Gastrocnemius medialis (tissue), 4 donors: ENCODE results near the gene MRTFA. TPM values are rescaled to one million over a fixed set of nuclear protein-coding genes. Genes with fewer than 3 reads are reported as not detected.

Experiments used
- ATAC-seq, 2 donors: fragments of 150-250 bp; one replicate each; pipeline ENCODE4 v1.9.1; 2016
- DNase-seq, 2 donors: peaks; one replicate each; pipeline ENCODE4 v3.0.0-alpha.2; 2019
- H3K27ac ChIP-seq, 4 donors: fragments of 200-600 bp; sonication (generic); 1 replicate in 1 of 4; 2 replicates in 3 of 4; pipeline ENCODE4 v1.5.1; 2016 to 2018; ENCODE audit warnings: mild to moderate bottlenecking in 2 of 4, moderate library complexity in 1 of 4
- H3K27me3 ChIP-seq, 3 donors: fragments of 200-600 bp; sonication (generic) in 2 of 3; 1 replicate in 1 of 3; 2 replicates in 2 of 3; pipeline versions ENCODE4 v1.5.1 to v1.6.0; 2016 to 2019; ENCODE audit warnings: mild to moderate bottlenecking in 1 of 3, moderate library complexity in 1 of 3
- H3K36me3 ChIP-seq, 2 donors: fragments of 200-600 bp; sonication (generic) in 1 of 2; one replicate each; pipeline ENCODE4 v1.5.1; 2017 to 2018
- H3K4me1 ChIP-seq, 2 donors: fragments of 200-600 bp; sonication (generic) in 1 of 2; one replicate each; pipeline ENCODE4 v1.5.1; 2016 to 2017; ENCODE audit warnings: mild to moderate bottlenecking in 2 of 2
- H3K4me3 ChIP-seq, 4 donors: fragments of 200-600 bp; sonication (generic) in 3 of 4; 1 replicate in 1 of 4; 2 replicates in 3 of 4; pipeline ENCODE4 v1.5.1; 2016 to 2019; ENCODE audit warnings: mild to moderate bottlenecking in 2 of 4
- H3K9me3 ChIP-seq, 3 donors: fragments of 200-600 bp; sonication (generic) in 2 of 3; 1 replicate in 1 of 3; 2 replicates in 2 of 3; pipeline ENCODE4 v1.5.1; 2016 to 2019
- POLR2A ChIP-seq, 2 donors: fragments of 450-650 bp; IDR thresholded peaks; one replicate each; pipeline ENCODE4 v1.6.1; 2017; ENCODE audit warnings: antibody characterized with exemption in 2 of 2, mild to moderate bottlenecking in 2 of 2, moderate library complexity in 2 of 2
- in situ Hi-C, 4 donors: fragments of 200-750 bp; cut with MboI; loops; one replicate each; pipeline versions ENCODE4 v1.15.0 to v1.8.0; 2017; ENCODE audit warnings: low sequenced_read_pairs in 4 of 4
- intact Hi-C: fragments of 100-400 bp; cut with DNase I; formaldehyde crosslinking; loops from one replicate; pipeline ENCODE4 v1.15.1; 2023; ENCODE audit warnings: low total_unique reads
- total RNA-seq, 4 donors: library from RNA; depleted of rRNA; stranded (reverse); fragments of >200 nt; gene quantifications; one replicate each; pipeline versions ENCODE4 v1.1.0 to v1.2.3, GENCODE V29; 2016
- TF ChIP-seq, protein P1 (sequence below), 5 experiments: fragments of 450-650 bp in 3 of 5; fragments of 200-600 bp in 2 of 5; sonication (generic) in 2 of 5; IDR thresholded peaks in 4 of 5; conservative IDR thresholded peaks in 1 of 5; 1 replicate in 4 of 5; 2 replicates in 1 of 5; pipeline ENCODE4 v1.5.1; 2016 to 2019; ENCODE audit warnings: antibody characterized with exemption in 5 of 5, mild to moderate bottlenecking in 3 of 5, moderate library complexity in 3 of 5

MRTFA gene
- total RNA-seq, 4 donors from 2014 or later, result 13.7 to 31.3 (median 22.2) TPM

DNA sequence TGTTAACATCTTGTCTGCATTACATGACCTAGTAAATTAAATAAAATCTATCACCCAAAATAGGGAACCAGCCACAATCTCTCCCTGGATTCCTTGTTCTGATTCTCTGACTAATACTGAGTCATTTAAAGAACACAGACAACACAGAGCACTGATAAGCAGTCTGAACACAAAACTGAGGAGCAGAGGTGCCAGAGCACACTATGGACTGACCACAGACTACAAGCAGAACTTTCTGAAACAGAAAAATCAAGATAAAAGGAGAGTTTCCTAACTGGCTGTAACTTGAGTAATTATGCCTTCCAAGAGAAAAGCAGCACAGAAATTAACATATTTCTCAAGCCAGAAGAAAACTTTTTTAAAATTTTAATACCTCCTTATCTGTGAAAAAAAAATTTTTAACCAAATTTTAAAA, 137.3 kb downstream of the MRTFA start:
- ATAC-seq, result peak; percentile 53 to 80
- Histone ChIP-seq H3K27ac (peak overlapping the region in 2 of 4 donors; percentile 35 to 47), H3K36me3 (no peaks in the 10 kb centered on the region), H3K4me3 (no peak overlapping the region), H3K27me3 (no peaks in the 10 kb centered on the region), H3K4me1 (peaks cover 19 to 23% of the 10 kb centered on the region in 2 donors), H3K9me3 (no peaks in the 10 kb centered on the region)
- in situ Hi-C loops (no loop called here), intact Hi-C loops (no loop called here)
- TF ChIP-seq, protein P1, sequence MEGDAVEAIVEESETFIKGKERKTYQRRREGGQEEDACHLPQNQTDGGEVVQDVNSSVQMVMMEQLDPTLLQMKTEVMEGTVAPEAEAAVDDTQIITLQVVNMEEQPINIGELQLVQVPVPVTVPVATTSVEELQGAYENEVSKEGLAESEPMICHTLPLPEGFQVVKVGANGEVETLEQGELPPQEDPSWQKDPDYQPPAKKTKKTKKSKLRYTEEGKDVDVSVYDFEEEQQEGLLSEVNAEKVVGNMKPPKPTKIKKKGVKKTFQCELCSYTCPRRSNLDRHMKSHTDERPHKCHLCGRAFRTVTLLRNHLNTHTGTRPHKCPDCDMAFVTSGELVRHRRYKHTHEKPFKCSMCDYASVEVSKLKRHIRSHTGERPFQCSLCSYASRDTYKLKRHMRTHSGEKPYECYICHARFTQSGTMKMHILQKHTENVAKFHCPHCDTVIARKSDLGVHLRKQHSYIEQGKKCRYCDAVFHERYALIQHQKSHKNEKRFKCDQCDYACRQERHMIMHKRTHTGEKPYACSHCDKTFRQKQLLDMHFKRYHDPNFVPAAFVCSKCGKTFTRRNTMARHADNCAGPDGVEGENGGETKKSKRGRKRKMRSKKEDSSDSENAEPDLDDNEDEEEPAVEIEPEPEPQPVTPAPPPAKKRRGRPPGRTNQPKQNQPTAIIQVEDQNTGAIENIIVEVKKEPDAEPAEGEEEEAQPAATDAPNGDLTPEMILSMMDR (IDR thresholded peaks at IDR 0.05 in 4 of 5, conservative IDR thresholded peaks at IDR 0.05 in 1 of 5), result no peak
- TF ChIP-seq POLR2A (IDR thresholded peaks at IDR 0.05), result no peak
- DNase-seq, result no peak

DNA sequence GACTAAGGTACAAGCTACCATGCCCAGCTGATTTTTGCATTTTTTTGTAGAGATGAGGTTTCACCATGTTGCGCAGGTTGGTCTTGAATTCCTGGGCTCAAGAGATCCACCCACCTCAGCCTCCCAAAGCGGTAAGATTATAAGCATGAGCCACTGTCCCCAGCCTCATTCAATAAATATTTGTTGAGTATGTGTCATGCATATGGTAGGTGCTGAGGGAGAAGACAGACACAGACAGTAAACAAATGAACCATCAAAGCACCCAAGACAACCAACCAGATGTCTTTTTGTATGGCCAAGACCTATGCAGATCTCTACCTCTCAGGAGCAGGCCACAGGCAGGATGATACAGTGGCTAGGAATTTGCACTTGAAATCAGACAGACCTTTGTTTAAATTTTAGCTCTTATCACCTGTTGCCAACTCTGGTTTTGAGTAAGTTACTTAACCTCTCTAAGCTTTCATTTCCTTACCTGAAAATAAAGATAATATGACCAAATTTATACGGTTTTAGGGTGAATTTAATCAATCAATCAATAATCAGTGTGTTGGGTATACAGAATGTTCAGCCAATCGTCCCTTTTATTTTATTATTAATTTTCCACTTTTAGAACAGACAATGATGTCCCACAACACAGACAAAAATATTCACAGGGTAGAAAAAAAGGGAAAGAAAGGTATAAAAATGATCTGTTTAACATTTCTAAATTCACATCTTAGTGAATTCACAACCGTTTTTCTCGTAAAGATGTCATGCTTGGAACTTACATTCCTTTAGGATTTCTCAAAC, 137.9 kb downstream of the MRTFA start:
- no peak for TF ChIP-seq POLR2A (IDR thresholded peaks at IDR 0.05)
- TF ChIP-seq, protein P1 (IDR thresholded peaks at IDR 0.05 in 4 of 5, conservative IDR thresholded peaks at IDR 0.05 in 1 of 5), result no peak
- intact Hi-C loops, result no loop called here
- H3K4me1 ChIP-seq, result peaks cover 19 to 22% of the 10 kb centered on the region in 2 donors
- no peaks in the 10 kb centered on the region for H3K27me3 ChIP-seq
- no peaks in the 10 kb centered on the region for H3K9me3 ChIP-seq
- DNase-seq (no peak), ATAC-seq (peak in 1 of 2 donors; percentile 33)
- H3K36me3 ChIP-seq, result no peaks in the 10 kb centered on the region
- no peak overlapping the region for H3K4me3 ChIP-seq
- H3K27ac ChIP-seq, result peak overlapping the region in 2 of 4 donors; percentile 35 to 47
- in situ Hi-C loops, result no loop called here

DNA sequence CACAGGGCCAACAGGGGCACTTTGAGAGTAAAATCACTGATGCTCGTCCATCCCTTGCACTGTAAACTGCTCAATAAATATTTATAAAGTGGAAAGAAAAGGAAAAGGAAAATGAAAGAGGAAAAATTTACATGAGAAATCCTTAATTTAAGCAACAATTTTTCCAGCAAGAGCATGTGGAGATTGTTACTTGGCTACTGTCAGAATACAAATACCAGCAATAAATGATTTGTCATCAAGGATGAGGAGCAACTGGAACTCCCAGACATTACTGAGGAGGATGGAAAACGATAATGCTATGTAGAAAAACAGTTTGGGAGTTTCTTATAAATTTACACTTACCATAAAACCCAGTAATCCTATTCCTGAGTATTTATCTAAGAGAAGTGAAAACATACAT, 143.1 kb downstream of the MRTFA start:
- Histone ChIP-seq H3K36me3 (no peaks in the 10 kb centered on the region), H3K4me1 (peaks cover 31 to 42% of the 10 kb centered on the region in 2 donors), H3K27ac (peak overlapping the region; percentile 70 to 79 (median 74)), H3K9me3 (no peaks in the 10 kb centered on the region), H3K27me3 (no peaks in the 10 kb centered on the region), H3K4me3 (no peak overlapping the region)
- intact Hi-C loops, result no loop called here
- ATAC-seq (no peak), DNase-seq (no peak)
- no peak for TF ChIP-seq POLR2A (IDR thresholded peaks at IDR 0.05)
- TF ChIP-seq, protein P1 (IDR thresholded peaks at IDR 0.05 in 4 of 5, conservative IDR thresholded peaks at IDR 0.05 in 1 of 5), result no peak
- in situ Hi-C loops, result no loop called here

DNA sequence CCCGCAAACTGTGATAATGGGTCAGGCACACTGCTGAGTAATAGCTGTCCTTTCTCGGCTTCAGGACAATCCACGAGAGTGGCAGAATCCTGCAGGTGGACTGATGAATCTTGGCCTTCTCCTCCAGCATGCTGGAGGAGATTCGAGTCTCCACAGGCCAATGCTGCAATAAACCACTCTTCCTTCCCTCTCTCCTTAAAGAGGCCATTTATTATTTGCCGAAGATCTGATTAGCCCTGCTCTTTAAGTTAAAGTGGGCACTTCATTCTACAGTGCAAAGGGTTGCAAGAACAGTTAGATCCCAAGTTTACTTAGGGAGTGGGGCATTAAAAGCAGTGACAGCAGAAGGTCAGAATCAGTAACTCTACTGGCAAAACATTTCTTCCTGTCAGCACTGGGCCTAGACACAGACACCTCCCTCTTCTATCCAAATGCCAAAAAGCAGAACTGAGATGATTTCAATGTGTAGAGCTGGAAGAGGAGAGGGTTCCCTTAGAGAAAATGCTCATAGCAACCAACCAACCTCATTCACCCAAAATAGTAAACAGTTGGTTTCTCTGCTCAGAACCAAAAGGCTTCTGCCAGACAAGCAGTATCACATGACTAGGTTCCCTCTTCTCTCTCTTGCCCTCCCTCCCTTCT, 144.4 kb downstream of the MRTFA start:
- Histone ChIP-seq H3K9me3 (no peaks in the 10 kb centered on the region), H3K36me3 (no peaks in the 10 kb centered on the region), H3K4me3 (peak overlapping the region in 2 of 4 donors; percentile 7 to 33), H3K27ac (peak overlapping the region; percentile 70 to 79 (median 74)), H3K4me1 (peaks cover 34 to 49% of the 10 kb centered on the region in 2 donors), H3K27me3 (no peaks in the 10 kb centered on the region)
- no peak for TF ChIP-seq POLR2A (IDR thresholded peaks at IDR 0.05)
- TF ChIP-seq, protein P1 (IDR thresholded peaks at IDR 0.05 in 4 of 5, conservative IDR thresholded peaks at IDR 0.05 in 1 of 5), result no peak
- intact Hi-C loops, result no loop called here
- DNase-seq (peak; percentile 15 to 25), ATAC-seq (peak; percentile 95 to 96)
- in situ Hi-C loops, result no loop called here
